GM21737 (cell line): ENCODE results near the gene PADI3.
"Not testable (repeated sequence)": the region's sequence is repeated elsewhere in the genome, so short reads cannot be mapped to it uniquely, and the experiment has no call there.

Source experiments
- ATAC-seq: cut with Tn5 transposase; IDR thresholded peaks from one replicate; pipeline ENCODE4 v1.9.1; 2021; ENCODE audit warnings: mild to moderate bottlenecking, moderate library complexity; ENCODE audit not compliant: unreplicated experiment

PADI3 gene

GRCh38 chr1:17239420-17239819 lies 9.5 kb upstream of the PADI3 start:
- ATAC-seq, result no peak

GRCh38 chr1:17241011-17241779 lies 7.7 kb upstream of the PADI3 start:
- ATAC-seq, result not testable (repeated sequence)

GRCh38 chr1:17241780-17242074 lies 7.2 kb upstream of the PADI3 start:
- not testable (repeated sequence) for ATAC-seq

- ATAC-seq, result no peak
Observed at GRCh38 chr1:17243274-17243673, 5.6 kb upstream of the PADI3 start.

- ATAC-seq, result no peak
Observed at GRCh38 chr1:17244821-17245740, 3.8 kb upstream of the PADI3 start.

- no peak for ATAC-seq
Observed at GRCh38 chr1:17245816-17246325, 3.0 kb upstream of the PADI3 start.

GRCh38 chr1:17246971-17247370 lies 1.9 kb upstream of the PADI3 start:
- ATAC-seq, result no peak

- ATAC-seq, result no peak
Observed at GRCh38 chr1:17250601-17251000, 1.7 kb downstream of the PADI3 start.

GRCh38 chr1:17251246-17251645 lies 2.3 kb downstream of the PADI3 start:
- no peak for ATAC-seq

GRCh38 chr1:17251701-17252376 lies 2.9 kb downstream of the PADI3 start:
- ATAC-seq, result no peak

GRCh38 chr1:17255336-17255735 lies 6.4 kb downstream of the PADI3 start:
- no peak for ATAC-seq

GRCh38 chr1:17258116-17258757 lies 9.3 kb downstream of the PADI3 start:
- no peak for ATAC-seq

- ATAC-seq, result no peak
Observed at GRCh38 chr1:17258758-17259130, 9.8 kb downstream of the PADI3 start.

- no peak for ATAC-seq
Observed at GRCh38 chr1:17259233-17259873, 10.5 kb downstream of the PADI3 start.

- no peak for ATAC-seq
Observed at GRCh38 chr1:17260264-17260663, 11.4 kb downstream of the PADI3 start.

GRCh38 chr1:17260738-17261137 lies 11.8 kb downstream of the PADI3 start:
- ATAC-seq, result no peak

- no peak for ATAC-seq
Observed at GRCh38 chr1:17263936-17264335, 15.0 kb downstream of the PADI3 start.

GRCh38 chr1:17264470-17264869 lies 15.6 kb downstream of the PADI3 start:
- no peak for ATAC-seq

GRCh38 chr1:17265162-17265561 lies 16.3 kb downstream of the PADI3 start:
- no peak for ATAC-seq

GRCh38 chr1:17265950-17266349 lies 17.1 kb downstream of the PADI3 start:
- ATAC-seq, result no peak
